Coronary artery (tissue), 2 donors: ENCODE measurements around the gene TALDO1.

Experiments used
- DNase-seq: peaks from one replicate; pipeline ENCODE4 v3.0.0-alpha.2; 2017; ENCODE audit warnings: low spot score
- H3K27ac ChIP-seq, 2 donors: fragments of 200-600 bp; sonication (generic); one replicate each; pipeline ENCODE4 v1.5.1; 2016 to 2019
- H3K4me3 ChIP-seq: fragments of 200-600 bp; sonication (generic); 2 replicates; pipeline ENCODE4 v1.5.1; 2016; ENCODE audit warnings: mild to moderate bottlenecking, moderate library complexity
- CTCF ChIP-seq: fragments of 200-600 bp; sonication (generic); IDR thresholded peaks from one replicate; pipeline ENCODE4 v1.5.1; 2019; ENCODE audit warnings: antibody characterized with exemption

Gene TALDO1

DNA sequence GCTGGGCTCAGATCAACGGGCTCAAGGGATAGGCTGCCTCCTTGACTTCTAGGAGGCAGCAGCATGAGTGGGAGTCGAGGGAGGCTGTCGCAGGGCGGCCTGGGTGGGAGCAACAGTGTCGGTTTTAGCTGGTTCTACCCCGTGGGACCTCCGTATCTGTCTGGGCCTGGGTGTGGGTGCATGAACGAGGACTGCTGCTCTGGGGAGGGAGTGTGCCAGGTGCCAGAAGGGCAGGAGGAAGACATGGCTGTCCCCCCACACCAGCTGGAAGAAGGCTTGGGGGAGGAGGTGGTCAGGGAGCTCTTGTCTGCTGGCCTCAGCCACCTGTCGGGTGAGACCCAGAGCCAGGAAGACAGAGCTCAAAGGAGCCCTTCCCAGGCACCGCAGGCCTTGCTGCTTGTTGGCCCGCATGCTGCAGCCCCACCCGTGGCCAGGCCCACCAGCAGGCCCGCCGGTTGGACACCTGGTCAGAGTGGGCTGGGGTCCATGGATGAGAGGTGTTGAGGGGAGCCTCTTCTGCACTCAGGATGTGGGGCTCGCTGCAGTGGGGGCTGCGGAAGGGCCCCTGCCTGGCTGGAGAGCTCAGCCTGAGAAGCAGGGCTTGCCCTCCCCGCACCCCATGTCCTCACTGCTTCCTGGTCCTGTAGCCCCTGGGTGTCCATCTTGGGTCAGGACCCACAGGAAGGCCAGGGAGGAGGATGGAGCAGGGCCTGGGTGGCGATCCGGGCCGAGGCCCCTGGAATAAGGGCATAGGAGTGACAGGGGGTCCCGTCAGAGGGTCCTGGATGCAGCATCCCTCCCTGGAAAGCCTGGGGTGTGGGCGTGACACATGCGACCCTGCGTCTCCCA, 39.2 kb downstream of the TALDO1 start:
- H3K4me3 ChIP-seq = no peak overlapping the region
- no peak overlapping the region for H3K27ac ChIP-seq
- DNase-seq = no peak
- TF ChIP-seq CTCF = no peak

DNA sequence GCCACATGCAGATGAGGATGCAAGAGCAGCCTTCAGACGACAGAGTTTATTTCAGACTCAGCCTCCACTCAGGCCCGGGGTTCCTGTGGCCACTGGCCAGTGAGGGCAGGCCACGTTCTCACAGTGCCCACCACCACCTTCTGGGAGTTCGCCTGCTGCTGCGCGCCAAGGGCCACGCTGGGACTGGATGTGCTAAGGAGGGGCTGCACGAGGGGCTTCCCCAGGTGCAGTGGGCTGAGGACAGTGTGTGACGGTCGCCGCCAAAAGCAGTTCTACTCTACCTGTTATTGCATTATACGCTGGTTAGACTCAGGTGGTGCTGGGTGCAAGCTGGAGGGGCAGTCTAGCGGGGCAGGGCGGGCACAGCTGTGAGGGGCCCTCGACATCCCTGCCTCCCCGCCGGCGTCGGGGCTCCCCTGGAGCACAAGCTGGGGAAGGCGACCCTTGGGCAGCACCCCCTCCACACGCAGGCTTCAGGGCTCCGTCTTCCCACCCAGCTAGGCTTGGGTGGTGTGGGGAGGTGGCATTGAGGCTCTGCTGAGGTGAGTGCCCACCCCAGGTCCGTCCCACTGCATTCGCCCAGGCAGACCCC, 39.9 kb downstream of the TALDO1 start:
- no peak overlapping the region for H3K4me3 ChIP-seq
- no peak overlapping the region for H3K27ac ChIP-seq
- DNase-seq = no peak
- TF ChIP-seq CTCF = no peak

- no peak for DNase-seq
- Histone ChIP-seq H3K4me3 (no peak overlapping the region), H3K27ac (no peak overlapping the region)
- no peak for TF ChIP-seq CTCF
Observed at GRCh38 chr11:788009-788640, 40.9 kb downstream of the TALDO1 start.

- Histone ChIP-seq H3K27ac (no peak overlapping the region), H3K4me3 (peak overlapping the region; percentile 32)
- TF ChIP-seq CTCF = no peak
- no peak for DNase-seq
Observed at GRCh38 chr11:788953-789940, 42.0 kb downstream of the TALDO1 start.

- H3K27ac ChIP-seq = no peak within 1 kb of the TSS
- peak within 1 kb of the TSS; percentile 32 for H3K4me3 ChIP-seq
- no peak for TF ChIP-seq CTCF
- no peak for DNase-seq
Observed at GRCh38 chr11:789943-790342, 42.7 kb downstream of the TALDO1 start, which contains the start of gene CEND1. TSS of gene CEND1 (minus strand) at chr11:790090. CDS start at chr11:788576, 1,514 bp downstream.

- TF ChIP-seq CTCF = no peak
- no peak for DNase-seq
- no peak overlapping the region for H3K4me3 ChIP-seq
- H3K27ac ChIP-seq = no peak overlapping the region
Observed at GRCh38 chr11:790721-791564, 43.7 kb downstream of the TALDO1 start.
